Measurements from ENCODE around the gene UNK. TPM values are rescaled to one million over a fixed set of nuclear protein-coding genes. Genes with fewer than 3 reads are reported as not detected.

Gene UNK
- total and polyA plus RNA-seq, 7 donors = 12.7 to 29.6 (median 23.5) TPM

GRCh38 chr17:75762513-75763268 is 21.9 kb upstream of the UNK start:
- Histone ChIP-seq H3K4me1 (peaks cover 0 to 25% (median 17%) of the 10 kb centered on the region in 4 donors), H3K36me3 (peaks cover 0 to 32% (median 5%) of the 10 kb centered on the region in 4 donors), H3K9me3 (no peaks in the 10 kb centered on the region), H3K27me3 (no peaks in the 10 kb centered on the region), H3K27ac (no peak overlapping the region), H3K4me3 (no peak overlapping the region)
- DNase-seq = no peak
- TF ChIP-seq POLR2A (IDR thresholded peaks at IDR 0.05) = no peak
- no peak for TF ChIP-seq CTCF (IDR thresholded peaks at IDR 0.05)
- no peak for TF ChIP-seq EP300 (IDR thresholded peaks at IDR 0.05)
- TF ChIP-seq POLR2AphosphoS5 (IDR thresholded peaks at IDR 0.05) = no peak
- intact Hi-C loops (cut with DNase I) = loop anchor here (5.0 kb wide), 1 partner anchor 65 kb away; no protein-coding TSS in a partner anchor
- 96% methylated on average over 27 of the region's 27 CpGs for WGBS, 2 donors

DNA sequence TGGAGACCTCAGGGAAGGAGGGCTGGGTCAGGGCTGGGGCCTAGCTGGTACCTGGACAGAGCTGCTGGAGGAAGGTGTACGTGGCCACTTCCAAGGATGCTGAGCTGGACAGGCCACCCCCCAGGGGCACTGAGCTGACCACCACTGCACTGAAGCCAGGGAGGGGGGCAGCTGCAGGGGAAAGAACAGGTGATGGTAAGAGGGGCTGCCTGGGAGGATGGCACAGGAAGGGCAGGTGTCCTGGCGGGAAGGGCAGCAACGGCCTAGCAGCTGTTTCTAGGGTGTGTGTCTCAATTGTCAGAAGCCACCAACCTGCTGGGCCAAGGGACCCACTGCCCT is 21.4 kb upstream of the UNK start:
- intact Hi-C loops (cut with DNase I) = loop anchor here (5.0 kb wide), 1 partner anchor 64 kb away; no protein-coding TSS in a partner anchor
- Histone ChIP-seq H3K4me1 (peaks cover 0 to 25% (median 17%) of the 10 kb centered on the region in 4 donors), H3K4me3 (no peak overlapping the region), H3K36me3 (peaks cover 0 to 26% (median 3%) of the 10 kb centered on the region in 4 donors), H3K27me3 (no peaks in the 10 kb centered on the region), H3K9me3 (no peaks in the 10 kb centered on the region), H3K27ac (no peak overlapping the region)
- DNase-seq = peak; percentile 67
- WGBS, 2 donors = 81 to 94% methylated on average over 3 of the region's 3 CpGs
- TF ChIP-seq POLR2AphosphoS5 (IDR thresholded peaks at IDR 0.05) (no peak), CTCF (IDR thresholded peaks at IDR 0.05) (no peak), POLR2A (IDR thresholded peaks at IDR 0.05) (no peak), EP300 (IDR thresholded peaks at IDR 0.05) (no peak)

DNA sequence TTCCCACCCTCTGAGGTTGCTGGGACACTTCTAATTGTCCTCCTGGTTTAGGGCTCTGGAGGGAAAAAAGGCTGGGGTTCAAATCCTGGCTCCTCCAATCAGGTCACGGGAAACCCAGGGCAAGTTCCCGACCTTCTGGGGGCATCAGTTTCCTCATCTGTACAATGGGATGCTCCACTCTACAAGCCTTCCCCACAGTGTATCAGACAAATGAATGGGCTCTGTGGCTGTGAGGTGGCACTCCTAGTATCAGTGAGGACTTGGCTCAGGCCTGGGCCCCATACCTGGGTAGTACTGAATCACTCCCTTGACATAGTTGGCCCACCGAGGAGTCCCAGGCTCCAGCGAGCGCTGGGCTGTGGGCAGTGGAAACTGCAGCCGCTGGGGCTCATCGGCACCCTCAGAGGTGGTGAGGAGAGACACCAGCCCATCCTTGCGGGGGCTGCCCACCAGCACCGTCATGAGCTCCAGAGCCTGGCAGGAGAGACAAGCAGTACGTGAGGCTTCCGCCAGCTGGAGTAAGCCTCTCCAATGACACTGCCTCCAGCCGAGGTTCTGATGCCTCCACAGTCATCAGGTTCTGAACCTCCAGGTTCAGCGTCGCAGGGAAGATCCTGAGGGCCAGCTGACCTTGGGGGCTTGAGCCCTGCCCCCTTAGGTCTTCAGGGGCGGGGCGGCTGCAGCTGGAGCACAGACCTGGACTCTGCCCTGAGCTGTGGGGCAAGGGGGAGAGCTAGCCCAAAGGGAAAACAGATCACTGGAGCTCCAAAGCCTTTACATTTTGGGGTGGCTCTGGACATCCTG is 20.8 kb upstream of the UNK start:
- H3K9me3 ChIP-seq = no peaks in the 10 kb centered on the region
- WGBS, 2 donors = 60 to 74% methylated on average over 16 of the region's 16 CpGs
- H3K4me3 ChIP-seq = peak overlapping the region; percentile 58 to 69 (median 65)
- H3K27me3 ChIP-seq = no peaks in the 10 kb centered on the region
- H3K4me1 ChIP-seq = peaks cover 0 to 25% (median 17%) of the 10 kb centered on the region in 4 donors
- no peak for DNase-seq
- H3K27ac ChIP-seq = peak overlapping the region; percentile 78 to 90 (median 88)
- peaks cover 0 to 21% (median 2%) of the 10 kb centered on the region in 4 donors for H3K36me3 ChIP-seq
- intact Hi-C loops (cut with DNase I) = loop anchor here (5.0 kb wide), 1 partner anchor 63 kb away; no protein-coding TSS in a partner anchor
- TF ChIP-seq CTCF (IDR thresholded peaks at IDR 0.05) = no peak
- TF ChIP-seq POLR2AphosphoS5 (IDR thresholded peaks at IDR 0.05) = no peak
- TF ChIP-seq POLR2A (IDR thresholded peaks at IDR 0.05) = no peak
- TF ChIP-seq EP300 (IDR thresholded peaks at IDR 0.05) = no peak

- intact Hi-C loops (cut with DNase I) = loop anchor here (5.0 kb wide), 1 partner anchor 63 kb away; no protein-coding TSS in a partner anchor
- no peaks in the 10 kb centered on the region for H3K9me3 ChIP-seq
- H3K27ac ChIP-seq = peak overlapping the region; percentile 78 to 90 (median 88)
- peaks cover 0 to 25% (median 17%) of the 10 kb centered on the region in 4 donors for H3K4me1 ChIP-seq
- DNase-seq = no peak
- no peak for TF ChIP-seq POLR2A (IDR thresholded peaks at IDR 0.05)
- TF ChIP-seq EP300 (IDR thresholded peaks at IDR 0.05) = no peak
- TF ChIP-seq CTCF (IDR thresholded peaks at IDR 0.05) = peak in 1 of 4 experiments; percentile 27
- peaks cover 0 to 20% (median 2%) of the 10 kb centered on the region in 4 donors for H3K36me3 ChIP-seq
- WGBS, 2 donors = 6 to 9% methylated on average over 14 of the region's 14 CpGs
- no peaks in the 10 kb centered on the region for H3K27me3 ChIP-seq
- peak overlapping the region; percentile 58 to 69 (median 65) for H3K4me3 ChIP-seq
These were observed 20.2 kb upstream of the UNK start for GRCh38 chr17:75764417-75764710.

Measured in sigmoid colon (tissue), 7 donors.